Omental fat pad (tissue), 4 donors: Measurements from ENCODE around the gene GRPEL2. TPM values are rescaled to one million over a fixed set of nuclear protein-coding genes. Genes with fewer than 3 reads are reported as not detected.
A peak's percentile ranks its signal among the peaks of the same experiment; 100 is the strongest.

Experiments used
- ATAC-seq: fragments of 150-250 bp; one replicate; pipeline ENCODE4 v1.9.1; 2016; ENCODE audit warnings: mild to moderate bottlenecking, moderate library complexity; ENCODE audit not compliant: low FRiP score
- DNase-seq: peaks from one replicate; pipeline ENCODE4 v3.0.0-alpha.2; 2019; ENCODE audit warnings: low spot score
- total RNA-seq, 4 donors: library from RNA; depleted of rRNA; stranded (reverse); fragments of >200 nt; gene quantifications; one replicate each; pipeline ENCODE4 v1.1.0, GENCODE V29; 2016
- TF ChIP-seq, protein P1 (sequence below), 3 donors: fragments of 450-650 bp; IDR thresholded peaks; one replicate each; pipeline ENCODE4 v1.5.1; 2016 to 2017; ENCODE audit warnings: antibody characterized with exemption in 3 of 3, mild to moderate bottlenecking in 3 of 3, moderate library complexity in 2 of 3

GRPEL2 gene
- total RNA-seq, 4 donors from 2014 or later: 10.9 to 18.4 (median 15.9) TPM

GRCh38 chr5:149379818-149380374 lies 34.6 kb downstream of the GRPEL2 start:
- DNase-seq (no peak), ATAC-seq (no peak)
- TF ChIP-seq, protein P1, sequence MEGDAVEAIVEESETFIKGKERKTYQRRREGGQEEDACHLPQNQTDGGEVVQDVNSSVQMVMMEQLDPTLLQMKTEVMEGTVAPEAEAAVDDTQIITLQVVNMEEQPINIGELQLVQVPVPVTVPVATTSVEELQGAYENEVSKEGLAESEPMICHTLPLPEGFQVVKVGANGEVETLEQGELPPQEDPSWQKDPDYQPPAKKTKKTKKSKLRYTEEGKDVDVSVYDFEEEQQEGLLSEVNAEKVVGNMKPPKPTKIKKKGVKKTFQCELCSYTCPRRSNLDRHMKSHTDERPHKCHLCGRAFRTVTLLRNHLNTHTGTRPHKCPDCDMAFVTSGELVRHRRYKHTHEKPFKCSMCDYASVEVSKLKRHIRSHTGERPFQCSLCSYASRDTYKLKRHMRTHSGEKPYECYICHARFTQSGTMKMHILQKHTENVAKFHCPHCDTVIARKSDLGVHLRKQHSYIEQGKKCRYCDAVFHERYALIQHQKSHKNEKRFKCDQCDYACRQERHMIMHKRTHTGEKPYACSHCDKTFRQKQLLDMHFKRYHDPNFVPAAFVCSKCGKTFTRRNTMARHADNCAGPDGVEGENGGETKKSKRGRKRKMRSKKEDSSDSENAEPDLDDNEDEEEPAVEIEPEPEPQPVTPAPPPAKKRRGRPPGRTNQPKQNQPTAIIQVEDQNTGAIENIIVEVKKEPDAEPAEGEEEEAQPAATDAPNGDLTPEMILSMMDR (IDR thresholded peaks at IDR 0.05): no peak

GRCh38 chr5:149380466-149381121 lies 35.3 kb downstream of the GRPEL2 start:
- ATAC-seq (no peak), DNase-seq (no peak)
- TF ChIP-seq, protein P1 (IDR thresholded peaks at IDR 0.05): no peak

GRCh38 chr5:149381261-149381985 lies 36.1 kb downstream of the GRPEL2 start:
- no peak for DNase-seq
- TF ChIP-seq, protein P1 (IDR thresholded peaks at IDR 0.05): no peak
- ATAC-seq: no peak

DNA sequence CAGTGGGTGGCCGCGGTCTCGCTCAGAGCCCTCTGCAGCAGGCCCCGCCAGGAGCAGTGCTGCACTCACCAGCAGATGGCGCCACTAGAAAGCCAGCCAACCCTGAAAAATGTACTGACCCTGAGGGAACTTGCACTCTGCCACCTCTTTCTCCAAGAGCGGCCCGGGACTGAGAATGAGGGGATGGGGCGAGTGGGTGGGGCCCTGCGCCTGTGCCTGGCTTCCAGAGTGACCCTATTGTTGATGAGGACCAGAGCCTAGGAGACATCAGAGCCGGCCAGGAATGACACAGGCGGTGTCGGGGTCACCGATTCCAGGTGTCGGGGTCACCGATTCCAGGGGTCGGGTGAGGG lies 36.7 kb downstream of the GRPEL2 start:
- DNase-seq: peak; percentile 77
- TF ChIP-seq, protein P1 (IDR thresholded peaks at IDR 0.05): peak in 2 of 3 donors; percentile 57 to 83
- ATAC-seq: peak; percentile 64

DNA sequence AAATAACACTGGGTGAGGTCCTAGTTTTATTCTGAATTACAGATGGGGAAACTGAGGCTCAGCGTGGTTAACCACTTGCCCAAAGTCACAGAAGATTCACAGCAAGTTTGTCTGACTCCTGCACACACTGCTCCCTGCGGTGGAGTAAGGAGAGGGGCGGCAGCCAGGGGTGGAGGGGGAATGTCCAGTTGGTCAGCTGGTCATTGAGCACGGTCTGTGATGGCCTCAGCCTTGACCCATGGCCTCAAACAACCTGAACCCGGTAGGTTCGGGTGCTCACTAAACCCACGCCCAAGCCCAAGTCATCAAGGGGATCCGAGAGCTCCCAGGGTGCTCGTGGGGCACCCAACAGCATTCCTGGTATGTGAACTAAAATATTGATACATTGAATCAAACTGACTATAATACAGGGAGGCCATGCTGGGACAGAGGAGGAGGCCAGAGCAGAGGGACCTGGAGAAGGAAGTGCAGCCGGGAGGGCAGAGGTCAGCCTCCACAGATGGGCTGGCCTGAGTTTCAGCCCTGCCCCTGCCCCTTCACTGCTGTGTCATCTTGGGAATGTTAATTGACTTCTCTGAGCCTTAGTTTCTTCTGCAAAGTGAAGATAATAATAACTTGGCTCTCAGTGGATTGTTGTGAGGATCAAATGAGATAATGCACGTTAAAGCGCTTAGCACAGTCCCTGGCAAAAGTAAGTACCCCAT lies 37.4 kb downstream of the GRPEL2 start:
- TF ChIP-seq, protein P1 (IDR thresholded peaks at IDR 0.05): no peak
- DNase-seq: no peak
- ATAC-seq: no peak

DNA sequence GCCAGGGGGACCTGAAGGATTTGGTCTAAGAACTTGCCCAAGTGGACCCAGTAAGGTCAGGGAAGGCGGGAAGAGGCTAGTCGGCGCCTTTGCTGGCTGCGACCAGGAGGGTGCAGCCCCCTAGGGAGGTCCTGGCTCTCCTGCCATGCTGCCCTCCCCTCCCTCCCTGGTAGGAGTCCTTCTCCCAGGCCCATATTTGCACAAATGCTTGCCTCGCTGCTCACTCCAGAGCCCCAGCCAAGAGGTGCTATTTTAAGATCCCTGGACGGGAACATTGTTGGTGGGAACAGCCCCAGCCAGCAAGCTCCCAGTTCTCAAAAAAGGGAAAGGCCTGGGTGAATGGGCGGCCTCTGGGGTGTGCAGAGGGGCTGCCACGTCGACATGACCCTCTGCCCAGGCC lies 38.1 kb downstream of the GRPEL2 start:
- DNase-seq: no peak

More for the DNA sequence above, 38.1 kb downstream of the GRPEL2 start:
- TF ChIP-seq, protein P1 (IDR thresholded peaks at IDR 0.05): no peak
- no peak for ATAC-seq
